ENCODE results near the gene TAS2R46.

GRCh38 chr12:11070999-11071398 lies 8.9 kb upstream of the TAS2R46 start:
- TF ChIP-seq POLR2A (IDR thresholded peaks at IDR 0.05; ENCODE audit: low read depth, low read length) (no peak), POLR2AphosphoS5 (IDR thresholded peaks at IDR 0.05; ENCODE audit: low read depth, low read length) (no peak)

Measured in GM12891 (cell line).